ENCODE data around the gene PDILT.

The PDILT gene

DNA sequence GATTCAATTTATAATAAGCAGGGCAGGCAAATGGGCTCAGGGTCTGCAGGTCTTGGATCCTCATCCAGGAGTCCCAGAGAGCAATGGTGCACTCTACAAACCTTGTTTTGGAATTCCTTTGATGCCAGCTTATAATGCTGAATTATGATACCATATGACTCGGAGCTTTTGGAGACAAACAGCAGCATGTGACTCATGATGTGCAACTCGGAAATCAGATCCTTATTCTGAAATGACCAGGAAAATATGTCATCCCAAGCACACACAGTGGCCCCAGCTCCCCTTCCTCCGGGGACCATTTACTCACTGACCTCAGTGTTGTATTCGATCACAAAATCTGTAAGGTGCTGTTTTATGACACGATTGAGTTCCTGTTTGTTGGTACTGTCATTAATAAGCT lies 31.8 kb downstream of the PDILT start:
- no peak for DNase-seq
- intact Hi-C loops (cut with DNase I) = no loop called here

DNA sequence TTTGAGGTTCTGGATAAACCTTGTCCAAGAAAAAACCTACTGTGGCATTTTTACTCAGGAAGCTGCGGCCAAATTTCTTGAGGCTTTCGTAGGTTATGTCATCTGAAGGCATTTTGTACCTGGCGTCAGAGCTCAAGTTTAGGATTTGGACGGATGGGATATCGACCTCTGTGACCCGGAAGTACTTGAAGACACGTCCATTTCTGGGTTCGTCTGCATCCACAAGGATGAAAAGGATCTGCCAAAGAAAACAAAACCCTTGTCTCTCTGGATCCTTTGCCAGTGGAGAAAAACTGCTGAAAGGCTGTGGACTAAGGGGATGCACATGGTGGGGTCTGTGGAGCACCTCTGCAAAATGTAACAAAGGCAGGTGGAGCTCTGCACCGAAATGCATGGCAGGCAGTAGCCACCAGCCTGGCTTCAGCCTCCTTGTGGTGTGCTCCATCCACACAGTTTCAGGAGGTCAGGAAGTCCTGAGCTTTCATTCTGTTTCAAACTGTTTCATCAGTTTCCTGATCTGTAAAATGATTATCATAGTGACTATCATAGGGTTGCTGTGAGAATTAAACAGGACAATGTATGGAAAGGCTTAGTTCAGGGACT lies 35.0 kb downstream of the PDILT start:
- intact Hi-C loops (cut with DNase I) = no loop called here
- DNase-seq = no peak

DNA sequence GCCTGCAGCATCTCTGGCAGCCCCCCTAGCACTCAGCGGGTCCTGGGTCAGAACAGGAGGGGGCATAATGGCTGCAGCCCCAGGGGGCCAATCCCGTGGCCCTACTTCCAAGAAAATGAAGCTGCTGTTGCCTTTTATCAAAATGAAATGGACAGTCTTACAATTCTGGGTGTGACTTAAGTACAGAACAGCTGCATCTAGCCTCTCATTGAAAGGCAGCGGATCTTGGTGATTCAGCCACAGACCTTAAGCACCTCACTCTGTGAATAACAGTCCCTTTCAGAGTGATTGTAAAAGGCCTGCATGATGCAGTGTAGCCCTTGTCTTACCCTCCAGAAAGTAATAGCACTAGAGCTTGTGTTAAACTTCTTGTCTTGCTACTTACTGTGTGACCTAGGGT lies 40.5 kb downstream of the PDILT start:
- DNase-seq = no peak
- intact Hi-C loops (cut with DNase I) = no loop called here

GRCh38 chr16:20363191-20363590 lies 41.3 kb downstream of the PDILT start:
- DNase-seq = no peak
- intact Hi-C loops (cut with DNase I) = no loop called here

- intact Hi-C loops (cut with DNase I) = no loop called here
- DNase-seq = no peak
Measured at GRCh38 chr16:20359997-20360396, 44.5 kb downstream of the PDILT start.

GRCh38 chr16:20355114-20355782 lies 49.3 kb downstream of the PDILT start:
- intact Hi-C loops (cut with DNase I) = no loop called here
- no peak for DNase-seq

GRCh38 chr16:20353379-20353778 lies 51.2 kb downstream of the PDILT start:
- no peak for DNase-seq
- intact Hi-C loops (cut with DNase I) = no loop called here

- DNase-seq = no peak
- intact Hi-C loops (cut with DNase I) = no loop called here
Measured at GRCh38 chr16:20352615-20353014, 51.9 kb downstream of the PDILT start, which contains the start of gene UMOD. UMOD (minus strand) TSS chr16:20352715; CDS start chr16:20350737, 1,978 bp downstream.

DNA sequence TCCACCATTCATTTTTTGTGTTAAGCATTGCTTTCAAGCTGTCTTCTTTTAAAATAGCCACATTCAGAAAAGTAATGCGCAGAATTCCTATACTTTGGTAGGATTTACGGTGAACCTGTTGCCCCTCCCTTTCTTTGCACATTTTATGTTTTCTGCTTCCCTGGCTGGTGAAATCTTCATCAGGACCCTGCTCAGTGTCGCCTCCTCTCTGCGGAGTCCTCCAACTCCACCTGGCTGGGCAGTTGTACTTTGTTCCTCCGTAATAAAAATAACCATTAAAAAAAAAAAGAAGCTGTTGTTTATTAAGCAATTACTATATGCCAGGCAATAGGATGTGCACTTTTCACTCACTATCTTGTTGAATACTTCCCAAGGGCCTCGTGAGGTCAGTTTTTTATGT lies 54.9 kb downstream of the PDILT start:
- intact Hi-C loops (cut with DNase I) = no loop called here
- DNase-seq = no peak

- no peak for DNase-seq
- intact Hi-C loops (cut with DNase I) = no loop called here
Measured at GRCh38 chr16:20348365-20349185, 56.0 kb downstream of the PDILT start.

- no peak for DNase-seq
- intact Hi-C loops (cut with DNase I) = no loop called here
Measured at GRCh38 chr16:20347666-20348364, 56.7 kb downstream of the PDILT start.

DNA sequence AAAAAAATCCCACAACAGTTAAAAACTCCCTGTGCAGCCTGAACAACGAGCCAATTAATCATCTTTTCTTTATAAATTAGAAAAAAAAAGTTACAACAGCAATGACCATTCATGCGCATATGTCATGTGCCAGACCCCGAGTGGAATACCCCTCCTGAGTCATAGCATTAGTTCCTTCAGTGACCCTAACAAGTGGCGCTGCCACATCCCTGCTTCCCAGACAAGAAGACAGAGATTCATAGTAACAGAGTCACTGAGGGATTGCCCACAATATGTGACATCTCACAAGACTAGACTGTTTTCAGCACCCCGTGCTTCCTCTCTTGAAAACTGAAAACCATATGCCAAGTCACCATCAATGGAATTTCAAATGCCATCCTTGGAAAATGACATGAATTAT lies 59.9 kb downstream of the PDILT start:
- intact Hi-C loops (cut with DNase I) = no loop called here

DNA sequence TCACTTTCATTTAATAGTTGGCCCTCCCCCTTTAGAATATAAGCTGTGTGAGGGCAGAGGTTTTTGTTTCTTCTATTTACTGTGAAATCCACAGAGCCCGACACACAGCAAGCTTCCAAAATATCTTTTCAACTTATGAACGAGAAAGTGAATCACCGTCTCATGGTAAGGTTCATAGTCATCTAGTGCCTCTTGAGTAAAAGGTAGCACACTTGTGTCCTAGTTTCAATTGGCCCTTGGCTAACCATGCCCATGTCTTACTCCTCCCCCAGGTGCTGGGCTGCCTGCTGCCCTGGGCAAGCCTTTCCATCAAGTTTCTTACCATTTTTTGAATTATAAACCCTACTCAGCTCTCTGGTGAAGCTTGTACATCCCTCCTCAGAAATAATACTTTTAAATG lies 64.8 kb downstream of the PDILT start:
- DNase-seq = no peak
- intact Hi-C loops (cut with DNase I) = no loop called here

More for the DNA sequence above, 59.9 kb downstream of the PDILT start:
- no peak for DNase-seq

DNA sequence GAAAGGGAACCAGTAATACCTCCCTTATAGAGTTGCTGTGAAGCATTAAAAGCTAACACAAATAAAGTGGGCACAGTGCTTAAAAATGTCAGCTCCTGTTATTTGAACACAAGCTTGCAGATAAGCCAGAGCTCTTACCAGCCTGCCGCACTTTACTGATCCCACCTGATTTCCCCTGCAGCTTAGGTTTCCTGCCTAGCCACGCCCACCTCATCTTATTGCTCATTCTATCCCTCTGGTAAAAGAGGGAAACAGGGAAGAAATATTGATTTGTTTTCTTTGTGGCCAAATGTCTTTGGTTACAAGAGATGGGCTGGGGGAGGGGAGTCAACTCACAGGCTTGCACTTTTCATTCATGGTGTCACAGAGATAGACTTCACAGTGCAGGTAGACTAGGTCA lies 67.6 kb downstream of the PDILT start:
- no peak for DNase-seq
- intact Hi-C loops (cut with DNase I) = no loop called here

- intact Hi-C loops (cut with DNase I) = no loop called here
- DNase-seq = no peak
Measured at GRCh38 chr16:20334396-20334795, 70.1 kb downstream of the PDILT start.

DNA sequence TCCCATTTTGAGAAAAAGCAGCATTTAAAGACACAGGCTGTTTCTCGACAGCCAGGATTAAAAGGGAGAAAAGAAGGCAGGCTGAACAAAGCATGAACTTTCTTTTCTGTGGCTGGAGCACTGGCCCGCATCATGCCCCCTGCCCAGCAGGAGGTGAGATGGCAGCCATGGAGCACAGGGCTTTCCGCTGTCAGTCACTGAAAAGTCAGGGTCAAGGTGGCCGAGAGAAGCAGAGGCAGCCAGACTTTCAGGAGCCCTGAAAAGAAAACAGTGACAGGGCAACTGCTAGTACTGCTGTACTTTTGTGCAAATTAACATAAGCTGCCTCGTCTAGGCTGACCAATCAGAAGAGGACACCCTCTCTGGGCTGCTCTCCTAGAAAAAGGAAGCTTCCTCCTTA lies 71.4 kb downstream of the PDILT start:
- DNase-seq = no peak
- intact Hi-C loops (cut with DNase I) = no loop called here

GRCh38 chr16:20332411-20332810 lies 72.1 kb downstream of the PDILT start:
- DNase-seq = no peak
- intact Hi-C loops (cut with DNase I) = no loop called here

DNA sequence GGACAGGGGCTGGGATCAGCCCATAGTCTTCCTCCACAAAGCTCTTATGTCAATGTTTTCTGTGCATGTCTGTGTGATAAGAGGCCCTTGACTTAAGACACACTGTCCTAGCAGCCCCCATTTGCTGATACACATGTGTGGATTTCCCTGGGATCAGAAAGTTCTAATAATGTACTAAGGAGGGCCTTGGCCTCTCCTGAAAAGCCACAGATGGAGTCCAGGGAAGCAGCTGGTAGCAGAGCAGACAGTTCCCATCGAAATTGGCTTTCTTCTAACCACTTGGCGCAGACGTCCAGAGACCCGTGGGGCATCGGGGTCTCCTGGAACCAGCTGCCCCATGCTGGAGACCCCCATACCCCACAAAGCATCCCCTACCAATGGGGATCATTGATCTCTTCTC lies 72.9 kb downstream of the PDILT start:
- no peak for DNase-seq
- intact Hi-C loops (cut with DNase I) = no loop called here

GRCh38 chr16:20329392-20330138 lies 75.0 kb downstream of the PDILT start:
- intact Hi-C loops (cut with DNase I) = no loop called here
- DNase-seq = no peak

DNA sequence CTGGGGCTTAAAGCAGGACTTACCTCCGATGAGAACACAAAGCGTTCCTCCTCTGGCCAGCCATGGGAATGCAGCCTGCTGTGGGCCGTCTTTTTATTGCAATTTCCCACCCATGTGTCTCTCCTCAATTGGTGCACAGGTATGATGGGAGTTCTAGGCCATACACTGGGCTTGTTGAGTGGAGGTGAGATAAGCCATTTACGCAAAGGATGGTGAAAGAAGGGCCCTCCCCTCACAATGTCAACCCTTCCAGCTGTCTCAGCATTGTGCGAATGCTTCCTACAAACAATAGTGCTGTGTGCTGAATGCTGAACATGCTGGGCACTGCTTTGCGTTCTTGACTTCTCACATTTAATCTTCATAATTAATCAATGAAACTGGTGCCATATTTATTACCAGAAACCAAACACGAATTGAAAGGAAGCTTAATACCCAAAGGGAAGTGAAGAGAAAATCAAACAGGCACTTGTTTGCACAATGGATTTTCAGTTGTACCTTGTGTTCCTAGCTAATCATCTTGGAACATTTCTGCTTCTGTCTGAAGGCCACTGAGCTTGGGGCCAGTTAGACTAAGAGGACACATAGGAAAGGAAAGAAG lies 77.0 kb downstream of the PDILT start, which contains the start of gene GP2:
GP2 (minus strand) TSS at position 70 of the 598 bp plus-strand sequence. CDS start 1,082 bp downstream, outside the sequence.
- DNase-seq = no peak
- intact Hi-C loops (cut with DNase I) = no loop called here

Measured in posterior cingulate gyrus (tissue), 11 donors.